ENCODE measurements around the gene ZIC2. TPM values are rescaled to one million over a fixed set of nuclear protein-coding genes. Genes with fewer than 3 reads are reported as not detected.

Gene ZIC2
- total RNA-seq, 4 donors from 2014 or later = not detected

- TF ChIP-seq EP300 (IDR thresholded peaks at IDR 0.05) (no peak), POLR2AphosphoS5 (IDR thresholded peaks at IDR 0.05) (no peak), POLR2A (IDR thresholded peaks at IDR 0.05) (no peak)
- TF ChIP-seq, protein P1, sequence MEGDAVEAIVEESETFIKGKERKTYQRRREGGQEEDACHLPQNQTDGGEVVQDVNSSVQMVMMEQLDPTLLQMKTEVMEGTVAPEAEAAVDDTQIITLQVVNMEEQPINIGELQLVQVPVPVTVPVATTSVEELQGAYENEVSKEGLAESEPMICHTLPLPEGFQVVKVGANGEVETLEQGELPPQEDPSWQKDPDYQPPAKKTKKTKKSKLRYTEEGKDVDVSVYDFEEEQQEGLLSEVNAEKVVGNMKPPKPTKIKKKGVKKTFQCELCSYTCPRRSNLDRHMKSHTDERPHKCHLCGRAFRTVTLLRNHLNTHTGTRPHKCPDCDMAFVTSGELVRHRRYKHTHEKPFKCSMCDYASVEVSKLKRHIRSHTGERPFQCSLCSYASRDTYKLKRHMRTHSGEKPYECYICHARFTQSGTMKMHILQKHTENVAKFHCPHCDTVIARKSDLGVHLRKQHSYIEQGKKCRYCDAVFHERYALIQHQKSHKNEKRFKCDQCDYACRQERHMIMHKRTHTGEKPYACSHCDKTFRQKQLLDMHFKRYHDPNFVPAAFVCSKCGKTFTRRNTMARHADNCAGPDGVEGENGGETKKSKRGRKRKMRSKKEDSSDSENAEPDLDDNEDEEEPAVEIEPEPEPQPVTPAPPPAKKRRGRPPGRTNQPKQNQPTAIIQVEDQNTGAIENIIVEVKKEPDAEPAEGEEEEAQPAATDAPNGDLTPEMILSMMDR (IDR thresholded peaks at IDR 0.05) = no peak
- peak in 1 of 2 donors; percentile 67 for DNase-seq (ENCODE audit: low spot score in 2 of 2)
- H3K36me3 ChIP-seq = no peaks in the 10 kb centered on the region
- H3K4me1 ChIP-seq = peaks cover 32% of the 10 kb centered on the region
- no peak overlapping the region for H3K27ac ChIP-seq
- H3K9me3 ChIP-seq = no peaks in the 10 kb centered on the region
- peaks cover 98% of the 10 kb centered on the region for H3K27me3 ChIP-seq
- no peak overlapping the region for H3K4me3 ChIP-seq
- 16% methylated on average over 20 of the region's 34 CpGs for WGBS
Measured at GRCh38 chr13:99974939-99975561, 6.5 kb upstream of the ZIC2 start.

GRCh38 chr13:99975626-99976025, 6.0 kb upstream of the ZIC2 start:
- WGBS = 27% methylated on average over 10 of the region's 19 CpGs
- peak in 1 of 2 donors; percentile 74 for DNase-seq (ENCODE audit: low spot score in 2 of 2)
- Histone ChIP-seq H3K4me1 (peaks cover 36% of the 10 kb centered on the region), H3K9me3 (no peaks in the 10 kb centered on the region), H3K27ac (no peak overlapping the region), H3K4me3 (no peak overlapping the region), H3K27me3 (peaks cover 100% of the 10 kb centered on the region), H3K36me3 (no peaks in the 10 kb centered on the region)
- TF ChIP-seq POLR2AphosphoS5 (IDR thresholded peaks at IDR 0.05) (no peak), EP300 (IDR thresholded peaks at IDR 0.05) (no peak), POLR2A (IDR thresholded peaks at IDR 0.05) (no peak)
- TF ChIP-seq, protein P1 (IDR thresholded peaks at IDR 0.05) = no peak

DNA sequence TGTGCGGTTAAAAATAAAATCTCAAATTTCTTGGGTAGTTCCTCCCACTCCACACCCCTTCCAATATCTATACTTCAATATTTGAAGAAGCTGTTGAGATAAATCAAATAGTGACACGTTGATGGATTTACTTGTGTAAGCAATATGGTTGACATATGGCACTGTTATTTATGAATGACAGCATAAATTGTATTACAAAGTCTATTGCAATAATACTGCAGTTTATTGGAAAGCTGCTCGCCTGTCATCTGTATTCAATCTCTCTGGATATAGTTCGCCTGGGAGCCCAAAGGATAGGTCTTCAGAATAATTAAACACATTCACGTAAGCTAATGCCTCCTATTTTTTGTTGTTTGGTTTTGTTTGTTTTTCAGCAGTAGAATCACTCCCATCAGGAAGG, 5.0 kb upstream of the ZIC2 start:
- Histone ChIP-seq H3K36me3 (no peaks in the 10 kb centered on the region), H3K4me1 (peaks cover 36% of the 10 kb centered on the region), H3K4me3 (no peak overlapping the region), H3K9me3 (no peaks in the 10 kb centered on the region), H3K27ac (no peak overlapping the region), H3K27me3 (peaks cover 100% of the 10 kb centered on the region)
- TF ChIP-seq EP300 (IDR thresholded peaks at IDR 0.05) = no peak
- TF ChIP-seq, protein P1 (IDR thresholded peaks at IDR 0.05) = no peak
- WGBS = 60% methylated on average over 5 of the region's 5 CpGs
- no peak for DNase-seq (ENCODE audit: low spot score in 2 of 2)

GRCh38 chr13:99977334-99977911, 4.2 kb upstream of the ZIC2 start:
- no peaks in the 10 kb centered on the region for H3K36me3 ChIP-seq
- H3K27ac ChIP-seq = no peak overlapping the region
- DNase-seq (ENCODE audit: low spot score in 2 of 2) = peak in 1 of 2 donors; percentile 47
- no peak overlapping the region for H3K4me3 ChIP-seq
- WGBS = 50% methylated on average over 7 of the region's 7 CpGs
- H3K4me1 ChIP-seq = peaks cover 41% of the 10 kb centered on the region
- peaks cover 100% of the 10 kb centered on the region for H3K27me3 ChIP-seq
- no peak for TF ChIP-seq POLR2AphosphoS5 (IDR thresholded peaks at IDR 0.05)
- TF ChIP-seq EP300 (IDR thresholded peaks at IDR 0.05) = no peak
- TF ChIP-seq, protein P1 (IDR thresholded peaks at IDR 0.05) = no peak
- no peak for TF ChIP-seq POLR2A (IDR thresholded peaks at IDR 0.05)
- no peaks in the 10 kb centered on the region for H3K9me3 ChIP-seq

DNA sequence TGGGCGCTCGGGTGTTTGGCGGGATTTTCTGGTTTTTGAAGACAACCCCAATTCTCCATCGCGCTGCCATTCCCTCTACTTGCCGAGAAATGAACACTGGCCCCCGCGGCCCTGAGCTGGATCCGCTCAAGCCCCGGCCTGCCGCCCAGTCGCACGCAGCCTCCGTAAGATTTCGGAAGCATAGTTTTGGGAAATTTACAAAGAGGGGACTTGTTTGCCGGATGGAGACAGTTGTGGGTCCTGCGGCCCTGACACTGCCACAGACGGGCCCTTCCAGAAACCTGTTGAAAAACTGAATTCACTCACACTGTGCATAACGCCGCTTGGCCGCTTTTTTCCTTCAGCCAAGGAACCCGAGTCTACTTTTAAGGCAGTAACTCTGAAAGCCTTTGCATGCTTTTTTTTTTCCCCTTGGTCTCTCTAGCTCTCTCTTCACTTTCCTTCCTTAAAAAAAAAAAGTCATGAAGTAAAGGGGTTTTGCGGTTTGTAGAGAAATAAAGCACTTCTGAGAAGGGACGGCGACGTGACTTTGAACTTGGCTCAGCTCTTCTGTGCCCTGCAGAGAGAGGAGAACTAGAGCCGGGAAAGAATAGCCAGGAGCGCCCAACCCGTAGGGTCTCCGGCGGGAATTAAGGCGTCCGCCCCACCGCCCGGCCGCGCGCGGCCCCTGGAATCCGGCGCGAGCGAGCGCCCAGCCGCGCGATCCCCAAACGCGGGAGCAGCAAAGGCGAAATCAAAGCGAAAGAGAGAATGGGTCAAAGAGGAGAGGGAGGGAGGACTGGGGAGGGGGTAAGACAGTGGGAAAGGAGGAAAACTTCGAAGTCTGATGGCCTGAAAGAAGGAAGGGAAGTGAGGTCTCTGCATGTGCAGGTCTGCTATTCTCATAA, 3.4 kb upstream of the ZIC2 start:
- no peak overlapping the region for H3K27ac ChIP-seq
- 20% methylated on average over 51 of the region's 52 CpGs for WGBS
- peak in 1 of 2 donors; percentile 45 for DNase-seq (ENCODE audit: low spot score in 2 of 2)
- no peaks in the 10 kb centered on the region for H3K9me3 ChIP-seq
- no peaks in the 10 kb centered on the region for H3K36me3 ChIP-seq
- peaks cover 48% of the 10 kb centered on the region for H3K4me1 ChIP-seq
- H3K4me3 ChIP-seq = no peak overlapping the region
- peaks cover 100% of the 10 kb centered on the region for H3K27me3 ChIP-seq
- TF ChIP-seq POLR2A (IDR thresholded peaks at IDR 0.05) (no peak), POLR2AphosphoS5 (IDR thresholded peaks at IDR 0.05) (no peak), EP300 (IDR thresholded peaks at IDR 0.05) (no peak)
- TF ChIP-seq, protein P1 (IDR thresholded peaks at IDR 0.05) = no peak
